ENCODE results near the gene FREY1. TPM values are rescaled to one million over a fixed set of nuclear protein-coding genes. Genes with fewer than 3 reads are reported as not detected.

Gene FREY1
- total and polyA plus RNA-seq, 2 of the 13 experiments (the other 11 are each of a cell fraction or from before 2014, with no cell fraction given) = 0.44 to 0.73 TPM

- intact Hi-C loops (cut with micrococcal nuclease; ENCODE audit: unreplicated experiment) = no loop called here
- H3K4me3 ChIP-seq (replicated peaks in 1 of 3; ENCODE audit: insufficient read depth in 1 of 3, low read depth in 2 of 3, low read length in 3 of 3) = no peak overlapping the region
- FAIRE-seq (no peak), ATAC-seq (no peak), DNase-seq (ENCODE audit: low spot score) (no peak)
- CTCF ChIA-PET (ENCODE audit: low intra/inter-chr PET ratio, low total read pairs) = no interaction called here
- no peak overlapping the region for H3K27ac ChIP-seq (ENCODE audit: extremely low read length, insufficient read depth, low read length)
- H3K9ac ChIP-seq (ENCODE audit: insufficient read depth, low read depth, low read length) = no peak overlapping the region
- H3K36me3 ChIP-seq (replicated peaks in 1 of 2; ENCODE audit: control insufficient read depth in 1 of 2, insufficient read depth in 2 of 2, low read length in 2 of 2) = no peaks in the 10 kb centered on the region; a peak in 1 of 5 replicates
- H2AFZ ChIP-seq (ENCODE audit: low read length) = no peak overlapping the region
- no peaks in the 10 kb centered on the region for H4K20me1 ChIP-seq (ENCODE audit: insufficient read depth, low read length)
- no peaks in the 10 kb centered on the region for H3K79me2 ChIP-seq (ENCODE audit: insufficient read depth, low read length)
- no peaks in the 10 kb centered on the region for H3K27me3 ChIP-seq (ENCODE audit: control insufficient read depth in 1 of 2, insufficient read depth in 2 of 2, low read length in 2 of 2)
- WGBS (ENCODE audit: low lambda C conversion rate) = 91% methylated on average over 8 of the region's 12 CpGs
- no peak overlapping the region for H3K4me2 ChIP-seq (ENCODE audit: low read depth, low read length)
- POLR2A ChIA-PET = interaction anchor here (1.6 kb wide), 1 partner anchor 9 kb away, joined by 7 read pairs; the partner anchor contains the start of gene PEX16
- no peaks in the 10 kb centered on the region for H3K9me3 ChIP-seq (ENCODE audit: low read length)
- in situ Hi-C loops (cut with HindIII; ENCODE audit: extremely low pct_ligation_motif_present, low pct_unique_long_range_greater_than_20kb) = no loop called here
- H3K4me1 ChIP-seq (ENCODE audit: insufficient read depth, low read length) = peaks cover 18% of the 10 kb centered on the region
- no peak for TF ChIP-seq SP140L (CRISPR knock-in tag; IDR thresholded peaks at IDR 0.05; ENCODE audit: borderline replicate concordance)
- TF ChIP-seq PRDM15 (CRISPR knock-in tag; IDR thresholded peaks at IDR 0.05) = no peak
- no peak for TF ChIP-seq HNRNPL (IDR thresholded peaks at IDR 0.05; ENCODE audit: low read depth, low read length)
- BruUV-seq (replicated peaks) = no TSS peak
Measured at GRCh38 chr11:45926536-45927331, 19.7 kb upstream of the FREY1 start.
